ENCODE measurements around the gene CANT1.
"Not testable (repeated sequence)": the region's sequence is repeated elsewhere in the genome, so short reads cannot be mapped to it uniquely, and the experiment has no call there.

The CANT1 gene

GRCh38 chr17:79043191-79043930, 33.8 kb upstream of the CANT1 start:
- no peak for DNase-seq

GRCh38 chr17:79042421-79043190, 33.0 kb upstream of the CANT1 start:
- peak; percentile 65 for DNase-seq

GRCh38 chr17:79041723-79042420, 32.3 kb upstream of the CANT1 start:
- DNase-seq = no peak

GRCh38 chr17:79041041-79041570, 31.5 kb upstream of the CANT1 start:
- no peak for DNase-seq

GRCh38 chr17:79039886-79040285, 30.3 kb upstream of the CANT1 start:
- DNase-seq = no peak

GRCh38 chr17:79039171-79039570, 29.6 kb upstream of the CANT1 start:
- no peak for DNase-seq

GRCh38 chr17:79038545-79039135, 29.1 kb upstream of the CANT1 start:
- no peak for DNase-seq

- DNase-seq = no peak
Measured at GRCh38 chr17:79036596-79036995, 27.0 kb upstream of the CANT1 start.

- DNase-seq = no peak
Measured at GRCh38 chr17:79036181-79036580, 26.6 kb upstream of the CANT1 start.

GRCh38 chr17:79035686-79036085, 26.1 kb upstream of the CANT1 start:
- DNase-seq = no peak

GRCh38 chr17:79034931-79035485, 25.4 kb upstream of the CANT1 start:
- no peak for DNase-seq

- no peak for DNase-seq
Measured at GRCh38 chr17:79033741-79034501, 24.4 kb upstream of the CANT1 start.

- no peak for DNase-seq
Measured at GRCh38 chr17:79033046-79033616, 23.6 kb upstream of the CANT1 start.

GRCh38 chr17:79031996-79032875, 22.7 kb upstream of the CANT1 start:
- no peak for DNase-seq

GRCh38 chr17:79030636-79031035, 21.1 kb upstream of the CANT1 start:
- DNase-seq = not testable (repeated sequence)

- no peak for DNase-seq
Measured at GRCh38 chr17:79029327-79030009, 19.9 kb upstream of the CANT1 start.

- no peak for DNase-seq
Measured at GRCh38 chr17:79028496-79029326, 19.1 kb upstream of the CANT1 start.

GRCh38 chr17:79027925-79028491, 18.4 kb upstream of the CANT1 start:
- no peak for DNase-seq
